Natural killer cell treated with Interleukin-12 subunit alpha and Interleukin-12 subunit beta and Interleukin-15 and Interleukin-18, amount 100 ng/mL, for 72 hours (primary cell): ENCODE data around the gene RPS17. TPM values are rescaled to one million over a fixed set of nuclear protein-coding genes. Genes with fewer than 3 reads are reported as not detected.
"Not testable (repeated sequence)": the region's sequence is repeated elsewhere in the genome, so short reads cannot be mapped to it uniquely, and the experiment has no call there.

Experiments used
- ATAC-seq, 2 donors: fragments of 150-1000 bp; cut with Tn5 transposase in 1 of 2; sonication (Bioruptor Pico), chemical (Tn5 transposase) in 1 of 2; 2 replicates each; pipeline ENCODE4 v1.10.0; 2021
- DNase-seq: peaks from one replicate; pipeline ENCODE4 v3.0.0; 2022; ENCODE audit warnings: low spot score
- H3K27ac Mint-ChIP-seq, 2 donors: 1 replicate in 1 of 2; 2 replicates in 1 of 2; pipeline ENCODE4 v1.8.0; 2022; ENCODE audit warnings: mixed read lengths in 2 of 2, mild to moderate bottlenecking in 1 of 2, moderate library complexity in 1 of 2
- H3K27me3 Mint-ChIP-seq, 2 donors: 1 replicate in 1 of 2; 2 replicates in 1 of 2; pipeline ENCODE4 v1.8.0; 2022; ENCODE audit warnings: mixed read lengths in 2 of 2
- H3K36me3 Mint-ChIP-seq: one replicate; pipeline ENCODE4 v1.8.0; 2022; ENCODE audit warnings: mixed read lengths
- H3K4me1 Mint-ChIP-seq, 2 donors: 1 replicate in 1 of 2; 2 replicates in 1 of 2; pipeline ENCODE4 v1.8.0; 2022; ENCODE audit warnings: low read depth in 2 of 2, mixed read lengths in 2 of 2, mild to moderate bottlenecking in 1 of 2
- H3K4me3 Mint-ChIP-seq: one replicate; pipeline ENCODE4 v1.8.0; 2022; ENCODE audit warnings: mixed read lengths
- H3K9me3 Mint-ChIP-seq: 2 replicates; pipeline ENCODE4 v1.8.0; 2022; ENCODE audit warnings: mixed read lengths
- total RNA-seq, 2 donors: library from RNA; stranded (reverse); gene quantifications; one replicate each; pipeline ENCODE4 v1.2.3, GENCODE V29; 2022

RPS17 gene
- total RNA-seq, 2 donors from 2014 or later: 1,081 to 1,285 TPM

GRCh38 chr15:82538961-82539690, 1.1 kb downstream of the RPS17 start:
- peaks cover 36 to 38% of the 10 kb centered on the region in 2 donors for H3K4me1 Mint-ChIP-seq
- no peaks in the 10 kb centered on the region for H3K27me3 Mint-ChIP-seq
- peak overlapping the region; percentile 100 for H3K4me3 Mint-ChIP-seq
- peaks cover 40% of the 10 kb centered on the region for H3K36me3 Mint-ChIP-seq
- DNase-seq (no peak), ATAC-seq (no peak)
- H3K9me3 Mint-ChIP-seq: no peaks in the 10 kb centered on the region
- H3K27ac Mint-ChIP-seq: peak overlapping the region; percentile 96 to 97

GRCh38 chr15:82537351-82537908, 2.8 kb downstream of the RPS17 start:
- H3K4me3 Mint-ChIP-seq: peak overlapping the region; percentile 100
- H3K36me3 Mint-ChIP-seq: peaks cover 43% of the 10 kb centered on the region
- H3K27me3 Mint-ChIP-seq: no peaks in the 10 kb centered on the region
- no peaks in the 10 kb centered on the region for H3K9me3 Mint-ChIP-seq
- DNase-seq: no peak
- peaks cover 38 to 39% of the 10 kb centered on the region in 2 donors for H3K4me1 Mint-ChIP-seq
- no peak for ATAC-seq
- H3K27ac Mint-ChIP-seq: peak overlapping the region; percentile 81 to 96

GRCh38 chr15:82536409-82537350, 3.6 kb downstream of the RPS17 start:
- peak overlapping the region; percentile 81 to 96 for H3K27ac Mint-ChIP-seq
- H3K4me3 Mint-ChIP-seq: peak overlapping the region; percentile 100
- no peaks in the 10 kb centered on the region for H3K27me3 Mint-ChIP-seq
- H3K9me3 Mint-ChIP-seq: no peaks in the 10 kb centered on the region
- DNase-seq: no peak
- peaks cover 43% of the 10 kb centered on the region for H3K36me3 Mint-ChIP-seq
- ATAC-seq: no peak
- peaks cover 38 to 39% of the 10 kb centered on the region in 2 donors for H3K4me1 Mint-ChIP-seq

GRCh38 chr15:82535566-82536408, 4.5 kb downstream of the RPS17 start:
- Mint-ChIP-seq H3K27me3 (no peaks in the 10 kb centered on the region), H3K36me3 (peaks cover 43% of the 10 kb centered on the region), H3K27ac (peak overlapping the region in 1 of 2 donors; percentile 96), H3K4me3 (no peak overlapping the region), H3K9me3 (no peaks in the 10 kb centered on the region), H3K4me1 (peaks cover 36 to 39% of the 10 kb centered on the region in 2 donors)
- DNase-seq (no peak), ATAC-seq (no peak)

GRCh38 chr15:82535151-82535550, 5.1 kb downstream of the RPS17 start:
- H3K9me3 Mint-ChIP-seq, ATAC-seq, H3K4me3 Mint-ChIP-seq, H3K27ac Mint-ChIP-seq, DNase-seq, H3K27me3 Mint-ChIP-seq: not testable (repeated sequence)
- peaks cover 39 to 42% of the 10 kb centered on the region in 2 donors for H3K4me1 Mint-ChIP-seq
- peaks cover 43% of the 10 kb centered on the region for H3K36me3 Mint-ChIP-seq

- not testable (repeated sequence) for ATAC-seq, DNase-seq, H3K27me3 Mint-ChIP-seq, H3K9me3 Mint-ChIP-seq, H3K4me3 Mint-ChIP-seq
- H3K4me1 Mint-ChIP-seq: peaks cover 39 to 43% of the 10 kb centered on the region in 2 donors
- peaks cover 43% of the 10 kb centered on the region for H3K36me3 Mint-ChIP-seq
- peak overlapping the region in 1 of 2 donors; percentile 67 for H3K27ac Mint-ChIP-seq
Observed at GRCh38 chr15:82534457-82534861, 5.8 kb downstream of the RPS17 start.

- H3K36me3 Mint-ChIP-seq: peaks cover 36% of the 10 kb centered on the region
- ATAC-seq: peak in 1 of 2 donors; percentile 1
Observed at GRCh38 chr15:82533801-82534200, 6.5 kb downstream of the RPS17 start.

GRCh38 chr15:82532991-82533481, 7.2 kb downstream of the RPS17 start:
- Mint-ChIP-seq H3K9me3 (no peaks in the 10 kb centered on the region), H3K36me3 (peaks cover 30% of the 10 kb centered on the region), H3K4me1 (peaks cover 27 to 32% of the 10 kb centered on the region in 2 donors), H3K4me3 (no peak overlapping the region), H3K27me3 (no peaks in the 10 kb centered on the region), H3K27ac (no peak overlapping the region)
- no peak for DNase-seq
- peak in 1 of 2 donors; percentile 51 for ATAC-seq

More at GRCh38 chr15:82533801-82534200, 6.5 kb downstream of the RPS17 start:
- Mint-ChIP-seq H3K27me3 (no peaks in the 10 kb centered on the region), H3K9me3 (no peaks in the 10 kb centered on the region), H3K4me1 (peaks cover 33 to 37% of the 10 kb centered on the region in 2 donors), H3K27ac (peak overlapping the region in 1 of 2 donors; percentile 67), H3K4me3 (no peak overlapping the region)
- no peak for DNase-seq

- H3K27ac Mint-ChIP-seq: no peak overlapping the region
- peaks cover 24% of the 10 kb centered on the region for H3K36me3 Mint-ChIP-seq
- peaks cover 22 to 27% of the 10 kb centered on the region in 2 donors for H3K4me1 Mint-ChIP-seq
- ATAC-seq (no peak), DNase-seq (no peak)
- no peaks in the 10 kb centered on the region for H3K27me3 Mint-ChIP-seq
- H3K4me3 Mint-ChIP-seq: no peak overlapping the region
- H3K9me3 Mint-ChIP-seq: no peaks in the 10 kb centered on the region
Observed at GRCh38 chr15:82532383-82532990, 7.8 kb downstream of the RPS17 start.

GRCh38 chr15:82531496-82532382, 8.5 kb downstream of the RPS17 start:
- H3K9me3 Mint-ChIP-seq: no peaks in the 10 kb centered on the region
- DNase-seq: no peak
- ATAC-seq: no peak

GRCh38 chr15:82530606-82531379, 9.5 kb downstream of the RPS17 start:
- Mint-ChIP-seq H3K36me3 (peaks cover 8% of the 10 kb centered on the region), H3K9me3 (no peaks in the 10 kb centered on the region), H3K27ac (peak overlapping the region; percentile 13 to 15), H3K4me3 (peak overlapping the region; percentile 45), H3K4me1 (peaks cover 9 to 15% of the 10 kb centered on the region in 2 donors), H3K27me3 (no peaks in the 10 kb centered on the region)
- ATAC-seq (peak; percentile 86 to 89), DNase-seq (peak; percentile 73)

More at GRCh38 chr15:82531496-82532382, 8.5 kb downstream of the RPS17 start:
- H3K4me1 Mint-ChIP-seq: peaks cover 15 to 21% of the 10 kb centered on the region in 2 donors
- no peak overlapping the region for H3K4me3 Mint-ChIP-seq
- H3K36me3 Mint-ChIP-seq: peaks cover 17% of the 10 kb centered on the region
- no peaks in the 10 kb centered on the region for H3K27me3 Mint-ChIP-seq
- peak overlapping the region in 1 of 2 donors; percentile 13 for H3K27ac Mint-ChIP-seq
